GM18508 (cell line): ENCODE measurements around the gene SLC22A13.
"Not testable (repeated sequence)": the region's sequence is repeated elsewhere in the genome, so short reads cannot be mapped to it uniquely, and the experiment has no call there.

ENCODE experiments used
- ATAC-seq: cut with Tn5 transposase; IDR thresholded peaks from one replicate; pipeline ENCODE4 v1.9.1; 2021; ENCODE audit warnings: moderate number of reproducible peaks; ENCODE audit not compliant: insufficient read depth, unreplicated experiment

SLC22A13 gene, protein sequence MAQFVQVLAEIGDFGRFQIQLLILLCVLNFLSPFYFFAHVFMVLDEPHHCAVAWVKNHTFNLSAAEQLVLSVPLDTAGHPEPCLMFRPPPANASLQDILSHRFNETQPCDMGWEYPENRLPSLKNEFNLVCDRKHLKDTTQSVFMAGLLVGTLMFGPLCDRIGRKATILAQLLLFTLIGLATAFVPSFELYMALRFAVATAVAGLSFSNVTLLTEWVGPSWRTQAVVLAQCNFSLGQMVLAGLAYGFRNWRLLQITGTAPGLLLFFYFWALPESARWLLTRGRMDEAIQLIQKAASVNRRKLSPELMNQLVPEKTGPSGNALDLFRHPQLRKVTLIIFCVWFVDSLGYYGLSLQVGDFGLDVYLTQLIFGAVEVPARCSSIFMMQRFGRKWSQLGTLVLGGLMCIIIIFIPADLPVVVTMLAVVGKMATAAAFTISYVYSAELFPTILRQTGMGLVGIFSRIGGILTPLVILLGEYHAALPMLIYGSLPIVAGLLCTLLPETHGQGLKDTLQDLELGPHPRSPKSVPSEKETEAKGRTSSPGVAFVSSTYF

GRCh38 chr3:38265604-38266307 is at the start of gene SLC22A13:
Gene SLC22A13, plus strand, starts transcription at chr3:38265812. Its CDS starts 49 bp downstream, at chr3:38265861.
- no peak for ATAC-seq

DNA sequence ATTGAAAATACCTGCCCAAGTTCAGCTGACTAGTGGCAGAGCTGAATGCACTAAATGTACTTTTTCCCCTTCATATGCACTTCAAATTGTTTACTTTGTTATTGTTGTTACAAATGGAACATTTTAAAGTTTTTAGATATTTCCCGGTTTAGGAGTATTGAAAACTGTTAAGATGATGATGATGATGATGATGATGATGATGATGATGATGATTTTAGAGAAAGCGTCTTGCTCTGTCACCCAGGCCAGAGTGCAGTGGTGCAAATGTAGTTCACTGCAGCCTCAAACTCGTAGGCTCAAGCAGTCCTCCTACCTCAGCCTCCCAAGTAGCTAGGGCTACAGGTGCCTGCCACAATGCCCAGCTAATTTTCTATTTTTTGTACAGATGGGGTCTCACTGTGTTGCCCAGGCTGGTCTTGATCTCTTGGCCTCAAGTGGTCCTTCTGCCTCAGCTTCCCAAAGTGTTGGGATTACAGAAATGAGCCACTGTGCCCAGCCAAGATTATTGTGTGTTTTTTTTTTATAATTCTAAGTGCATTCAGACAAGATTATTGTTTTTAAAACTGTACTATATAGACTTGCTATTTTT is 45.9 kb upstream of the SLC22A13 start:
- ATAC-seq: no peak

GRCh38 chr3:38221005-38221404 is 44.6 kb upstream of the SLC22A13 start:
- ATAC-seq: no peak

- ATAC-seq: no peak
Observed at GRCh38 chr3:38222032-38222634, 43.5 kb upstream of the SLC22A13 start.

- no peak for ATAC-seq
Observed at GRCh38 chr3:38224357-38224756, 41.3 kb upstream of the SLC22A13 start.

DNA sequence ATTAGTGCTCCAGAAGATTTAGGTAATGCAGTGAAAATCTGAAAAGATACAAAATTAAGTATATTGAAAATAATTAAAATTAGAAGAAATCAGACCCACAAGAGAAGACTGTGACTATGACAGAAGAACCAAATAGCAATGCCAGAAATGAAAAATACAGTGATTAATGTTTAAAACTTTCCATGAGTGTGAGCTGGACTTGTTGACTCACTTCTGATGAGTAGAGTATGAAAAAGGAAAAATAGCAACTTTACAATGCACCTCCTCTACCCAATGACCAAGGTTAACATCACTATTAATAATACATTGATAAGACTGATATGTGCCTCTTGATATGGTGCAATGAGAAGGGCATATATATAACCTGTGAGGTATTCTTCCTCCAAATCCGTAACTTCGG is 39.3 kb upstream of the SLC22A13 start:
- ATAC-seq: no peak

GRCh38 chr3:38227989-38228388 is 37.6 kb upstream of the SLC22A13 start:
- ATAC-seq: no peak

DNA sequence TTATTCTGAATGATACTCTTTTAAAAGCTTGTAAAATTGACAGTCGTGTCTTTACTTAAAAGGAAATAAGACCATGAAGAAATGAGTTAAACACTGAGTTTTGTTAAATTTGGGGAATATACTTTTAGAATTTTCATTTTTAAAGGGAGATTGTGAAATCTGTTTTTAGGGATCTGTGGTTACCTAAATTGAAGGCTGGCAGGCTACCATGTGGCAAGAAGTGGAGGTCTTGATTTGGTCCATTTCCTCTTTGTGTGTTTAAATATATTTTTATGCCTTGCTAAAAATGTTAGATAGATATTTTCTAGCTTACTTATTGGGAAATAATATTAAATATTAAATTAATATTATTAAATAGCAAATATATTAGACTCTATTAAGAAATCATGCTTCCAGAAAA is 36.6 kb upstream of the SLC22A13 start:
- no peak for ATAC-seq

GRCh38 chr3:38232701-38233100 is 32.9 kb upstream of the SLC22A13 start:
- ATAC-seq: no peak

GRCh38 chr3:38235466-38235865 is 30.1 kb upstream of the SLC22A13 start:
- no peak for ATAC-seq

DNA sequence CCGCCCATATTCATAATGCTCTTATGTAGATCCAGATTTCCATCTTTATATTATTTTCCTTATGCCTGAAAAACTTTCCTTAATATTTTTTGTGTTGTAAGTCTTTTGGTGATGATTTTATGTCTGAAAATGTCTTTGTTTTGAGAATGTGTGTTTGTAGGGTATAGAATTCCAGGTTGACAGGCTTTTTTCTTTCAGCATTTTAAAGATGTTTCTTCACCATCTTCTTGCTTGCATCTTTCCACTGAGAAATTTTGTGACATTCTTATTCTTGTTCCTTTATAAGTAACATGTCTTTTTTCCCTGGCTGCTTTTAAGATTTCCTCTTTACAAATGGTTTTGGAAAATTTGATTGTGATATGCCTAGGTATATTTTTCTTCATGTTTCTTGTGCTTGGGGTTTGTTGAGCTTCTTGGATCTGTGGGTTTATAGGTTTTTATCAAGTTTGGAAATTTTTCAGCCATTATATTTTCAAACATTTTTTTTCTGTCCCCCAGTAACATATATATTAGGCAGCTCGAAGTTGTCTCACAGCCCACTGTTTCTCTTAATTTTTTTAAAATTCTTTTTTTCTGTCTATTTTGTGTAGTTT is 27.1 kb upstream of the SLC22A13 start:
- ATAC-seq: no peak

- ATAC-seq: not testable (repeated sequence)
Observed at GRCh38 chr3:38242812-38243211, 22.8 kb upstream of the SLC22A13 start.

DNA sequence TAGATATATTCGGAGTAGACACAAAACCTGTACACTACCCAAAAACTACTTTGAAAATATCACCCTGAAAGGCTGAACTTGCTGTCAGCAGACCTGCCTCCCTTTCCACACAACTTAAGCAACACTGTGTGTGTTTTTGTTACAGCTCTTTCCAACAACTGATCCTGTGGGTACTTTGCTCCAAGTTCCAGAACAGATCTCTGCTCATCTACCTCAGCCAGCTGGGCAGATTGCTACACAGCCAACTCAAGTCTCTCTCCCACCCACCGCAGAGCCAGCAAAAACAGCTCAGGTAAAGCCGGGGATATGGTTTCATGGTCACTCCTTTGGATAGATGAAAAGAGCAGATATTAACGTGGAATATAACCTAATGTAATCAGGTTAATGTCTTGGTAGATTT is 19.7 kb upstream of the SLC22A13 start:
- no peak for ATAC-seq

DNA sequence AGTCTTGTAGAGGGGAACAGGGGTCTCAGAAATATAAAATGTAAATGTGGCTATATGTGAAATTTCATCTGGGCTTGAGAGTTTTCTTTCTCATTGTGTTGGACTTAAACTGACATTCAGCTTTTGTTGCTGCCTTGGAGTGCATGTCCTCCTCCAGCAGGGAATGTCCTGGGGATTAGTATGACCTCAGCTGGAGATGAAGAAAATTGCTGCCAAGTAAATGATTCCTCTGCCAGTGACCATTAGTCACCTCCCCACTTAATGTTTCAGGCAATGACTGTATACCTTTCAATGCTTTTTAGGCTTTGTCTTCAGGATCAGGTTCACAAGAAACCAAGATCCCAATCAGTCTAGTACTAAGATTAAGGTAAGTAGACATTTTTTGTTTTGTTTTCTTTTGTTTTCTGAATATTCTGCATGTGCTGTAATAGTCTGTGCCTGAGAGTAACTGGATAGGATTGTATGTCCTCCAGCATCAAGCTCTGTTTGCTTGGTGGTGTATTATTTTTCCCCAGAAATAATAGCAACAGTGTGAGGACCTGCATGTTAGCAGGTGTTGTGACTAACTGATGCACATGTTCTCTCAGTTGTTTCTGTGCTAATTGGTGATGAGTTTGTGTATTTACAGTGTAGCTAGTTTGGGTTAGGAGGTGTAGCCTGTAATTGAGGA is 18.1 kb upstream of the SLC22A13 start:
- no peak for ATAC-seq

DNA sequence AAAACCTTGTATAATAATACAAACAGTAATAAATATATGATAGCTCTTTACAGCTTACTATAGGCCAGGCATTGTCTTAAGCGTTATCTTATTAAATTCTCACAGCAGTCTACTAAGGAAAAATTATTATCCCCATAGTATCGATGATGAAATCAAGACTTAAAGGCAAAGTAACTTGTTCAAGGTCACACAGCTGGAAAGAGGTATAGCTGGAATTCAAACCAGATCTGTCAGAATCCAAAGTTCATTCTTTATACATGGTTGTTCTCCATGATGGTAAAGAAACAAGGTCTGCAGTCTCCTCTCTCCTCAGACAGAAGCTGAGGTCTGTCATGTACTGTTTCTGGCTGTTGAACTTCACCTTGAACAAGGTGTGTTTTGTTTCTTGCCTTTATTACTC is 15.4 kb upstream of the SLC22A13 start:
- ATAC-seq: no peak

DNA sequence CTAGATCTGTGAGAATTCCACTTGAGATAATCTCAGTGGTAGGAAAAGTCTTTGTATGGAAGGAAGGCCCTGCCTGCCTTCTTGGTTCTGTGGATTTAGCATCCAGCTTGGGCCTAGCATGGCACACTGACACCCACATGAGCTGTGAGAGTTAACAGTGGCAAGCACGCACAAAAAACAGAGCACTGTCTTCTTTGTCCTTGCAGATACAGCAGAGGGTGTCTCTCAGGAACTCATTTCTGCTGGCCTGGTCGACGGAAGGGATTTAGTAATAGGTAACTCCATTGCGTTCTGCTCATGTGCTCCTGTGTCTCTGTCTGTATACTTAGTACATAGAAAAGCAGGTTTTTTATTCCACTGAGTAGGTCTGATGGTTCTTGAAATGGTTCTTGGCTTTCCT is 14.4 kb upstream of the SLC22A13 start:
- no peak for ATAC-seq

DNA sequence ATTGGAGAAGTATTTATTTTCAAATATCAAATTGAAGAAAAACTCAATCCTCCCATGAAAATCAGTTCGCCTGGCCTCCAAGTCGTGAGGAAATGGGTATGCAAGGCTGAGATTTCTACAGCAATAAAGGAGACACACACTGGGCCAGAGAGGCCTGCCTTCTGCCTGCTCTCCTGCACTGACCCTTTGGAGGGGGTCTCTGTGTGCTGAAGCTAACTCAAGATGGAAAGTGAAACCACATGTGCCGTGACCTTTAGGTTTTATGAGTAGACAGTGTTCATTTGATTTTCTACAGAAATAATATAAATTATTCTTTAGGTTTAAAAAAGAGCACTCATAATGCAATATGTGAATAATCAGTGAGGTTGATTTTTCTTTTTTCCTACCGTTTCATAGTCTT is 11.9 kb upstream of the SLC22A13 start:
- no peak for ATAC-seq

- ATAC-seq: no peak
Observed at GRCh38 chr3:38254872-38255271, 10.7 kb upstream of the SLC22A13 start.

DNA sequence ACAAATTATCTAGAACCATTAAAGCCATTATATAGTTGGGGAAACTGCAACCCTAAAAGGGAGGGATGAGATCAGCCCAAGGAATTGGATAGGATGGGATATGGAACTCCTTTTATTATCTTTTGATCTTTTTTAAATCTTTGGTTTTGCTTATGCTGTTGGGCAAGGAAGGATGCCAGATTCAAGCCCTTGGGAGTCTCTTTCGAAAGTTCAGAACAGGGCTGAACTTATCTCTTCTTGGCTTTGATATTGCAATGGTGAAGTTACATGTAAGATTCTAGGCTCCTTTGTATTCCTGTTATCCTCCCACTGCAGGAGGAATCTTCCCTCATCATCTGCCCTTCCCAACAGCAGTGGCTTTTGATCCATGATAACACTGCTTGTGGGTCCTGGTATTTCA is 10.0 kb upstream of the SLC22A13 start:
- ATAC-seq: no peak

GRCh38 chr3:38257583-38257982 is 8.0 kb upstream of the SLC22A13 start:
- no peak for ATAC-seq
